Kidney (tissue), 14 donors: ENCODE measurements around the gene SEC22C. TPM values are rescaled to one million over a fixed set of nuclear protein-coding genes. Genes with fewer than 3 reads are reported as not detected.

Experiments
- DNase-seq, 5 donors: peaks; one replicate each; pipeline ENCODE4 v3.0.0-alpha.2; 2013 to 2020
- FAIRE-seq: peaks from 2 replicates; lab custom pipeline; 2012; peaks lifted over from hg19 to GRCh38; lab: Jason Lieb, UNC
- H3K27ac ChIP-seq, 2 donors: one replicate each; pipeline ENCODE4 v1.7.0; 2013; ENCODE audit warnings: low read depth in 2 of 2, low read length in 2 of 2, inconsistent platforms in 1 of 2
- H3K27me3 ChIP-seq: one replicate; pipeline ENCODE4 v1.7.1; 2013; ENCODE audit warnings: low read length, inconsistent platforms; ENCODE audit not compliant: control insufficient read depth, insufficient read depth
- H3K36me3 ChIP-seq, 3 donors: one replicate each; pipeline versions ENCODE4 v1.7.0 to v1.7.1; 2013; ENCODE audit warnings: low read length in 3 of 3, control low read depth in 1 of 3, inconsistent platforms in 1 of 3; ENCODE audit not compliant: insufficient read depth in 3 of 3, control insufficient read depth in 2 of 3
- H3K4me1 ChIP-seq, 3 donors: one replicate each; pipeline versions ENCODE4 v1.7.0 to v1.7.1; 2013; ENCODE audit warnings: low read length in 3 of 3, inconsistent platforms in 1 of 3, low read depth in 1 of 3; ENCODE audit not compliant: control insufficient read depth in 2 of 3, insufficient read depth in 2 of 3
- H3K4me3 ChIP-seq, 3 donors: one replicate each; pipeline versions ENCODE4 v1.7.0 to v1.8.1; 2013; ENCODE audit warnings: low read length in 3 of 3, control low read depth in 1 of 3, inconsistent platforms in 1 of 3
- H3K9ac ChIP-seq, 3 donors: one replicate each; pipeline versions ENCODE4 v1.7.0 to v1.7.1; 2013; ENCODE audit warnings: low read length in 3 of 3, control low read depth in 1 of 3, inconsistent platforms in 1 of 3
- H3K9me3 ChIP-seq, 3 donors: one replicate each; pipeline versions ENCODE4 v1.7.0 to v1.7.1; 2013; ENCODE audit warnings: low read length in 3 of 3, control low read depth in 1 of 3, inconsistent platforms in 1 of 3; ENCODE audit not compliant: control insufficient read depth in 2 of 3, insufficient read depth in 1 of 3
- CTCF ChIP-seq: IDR thresholded peaks from 3 replicates; pipeline ENCODE4 v1.5.1; 2012; ENCODE audit warnings: mild to moderate bottlenecking, moderate library complexity, borderline replicate concordance; ENCODE audit not compliant: insufficient read depth; ENCODE audit errors: extremely low read depth
- intact Hi-C: fragments of 100-400 bp; cut with DNase I; formaldehyde crosslinking; loops from one replicate; pipeline ENCODE4 v1.11.1; 2022
- polyA plus RNA-seq: library from polyadenylated mRNA; stranded (reverse); fragments of 350-450 nt; fragmentation: Illumina TruSeq; extraction: RNeasy Lipid Tissue Mini Kit (QIAGEN cat#74804); gene quantifications from one replicate; pipeline ENCODE4 v1.2.3, GENCODE V29; 2014; ENCODE audit warnings: low read depth, low replicate concordance; ENCODE audit not compliant: insufficient read depth
- total RNA-seq: library from RNA; stranded (reverse); fragmentation: NEBNext Ultra II Directional; extraction: Animal tissue kit (Norgen Biotek cat#: 25700); gene quantifications from one replicate; pipeline ENCODE4 v1.2.1, GENCODE V29; 2021
- donor health status: control.
- donor health status: control.
- donor health status: control.
- donor health status: control.
- donor health status: control.
- donor health status: DM: yes; HTN: yes; CAD: no.
- donor health status: Normal renal cell carcinoma (clear cell type).

The SEC22C gene
- total and polyA plus RNA-seq, 2 donors from 2014 or later = 32.8 to 43.6 TPM

- H3K9me3 ChIP-seq = no peaks in the 10 kb centered on the region
- TF ChIP-seq CTCF = no peak
- H3K4me1 ChIP-seq = no peaks in the 10 kb centered on the region
- intact Hi-C loops = no loop called here
- no peak overlapping the region for H3K27ac ChIP-seq
- H3K27me3 ChIP-seq = no peaks in the 10 kb centered on the region
- H3K4me3 ChIP-seq = no peak overlapping the region
- FAIRE-seq (no peak), DNase-seq (peak in 1 of 5 donors; percentile 48)
- H3K9ac ChIP-seq = no peak overlapping the region
- no peaks in the 10 kb centered on the region for H3K36me3 ChIP-seq
Measured at GRCh38 chr3:42513121-42513520, 68.6 kb downstream of the SEC22C start.

GRCh38 chr3:42511736-42512135 is 70.0 kb downstream of the SEC22C start:
- Histone ChIP-seq H3K9ac (no peak overlapping the region), H3K27ac (no peak overlapping the region), H3K27me3 (no peaks in the 10 kb centered on the region), H3K4me3 (no peak overlapping the region), H3K36me3 (no peaks in the 10 kb centered on the region), H3K9me3 (no peaks in the 10 kb centered on the region), H3K4me1 (no peaks in the 10 kb centered on the region)
- DNase-seq (no peak), FAIRE-seq (no peak)
- intact Hi-C loops = no loop called here
- no peak for TF ChIP-seq CTCF

GRCh38 chr3:42511201-42511600 is 70.6 kb downstream of the SEC22C start:
- H3K9me3 ChIP-seq = no peaks in the 10 kb centered on the region
- no peak for TF ChIP-seq CTCF
- no peak for FAIRE-seq
- no peak overlapping the region for H3K4me3 ChIP-seq
- no peak overlapping the region for H3K9ac ChIP-seq
- H3K27ac ChIP-seq = no peak overlapping the region
- no peaks in the 10 kb centered on the region for H3K27me3 ChIP-seq
- H3K4me1 ChIP-seq = no peaks in the 10 kb centered on the region
- intact Hi-C loops = no loop called here
- peak in 1 of 5 donors; percentile 1 for DNase-seq
- H3K36me3 ChIP-seq = no peaks in the 10 kb centered on the region

- Histone ChIP-seq H3K27me3 (no peaks in the 10 kb centered on the region), H3K4me1 (no peaks in the 10 kb centered on the region), H3K27ac (no peak overlapping the region), H3K9me3 (no peaks in the 10 kb centered on the region), H3K36me3 (no peaks in the 10 kb centered on the region), H3K9ac (no peak overlapping the region), H3K4me3 (no peak overlapping the region)
- TF ChIP-seq CTCF = no peak
- no peak for DNase-seq
- intact Hi-C loops = no loop called here
- FAIRE-seq = no peak
Measured at GRCh38 chr3:42510325-42510724, 71.4 kb downstream of the SEC22C start.
